CD1c-positive myeloid dendritic cell (primary cell): ENCODE measurements around the gene G2E3.
"Not testable (repeated sequence)": the region's sequence is repeated elsewhere in the genome, so short reads cannot be mapped to it uniquely, and the experiment has no call there.

ENCODE experiments used
- DNase-seq: peaks from one replicate; pipeline ENCODE4 v3.0.0-alpha.2; 2016; ENCODE audit errors: extremely low spot score

The G2E3 gene

DNA sequence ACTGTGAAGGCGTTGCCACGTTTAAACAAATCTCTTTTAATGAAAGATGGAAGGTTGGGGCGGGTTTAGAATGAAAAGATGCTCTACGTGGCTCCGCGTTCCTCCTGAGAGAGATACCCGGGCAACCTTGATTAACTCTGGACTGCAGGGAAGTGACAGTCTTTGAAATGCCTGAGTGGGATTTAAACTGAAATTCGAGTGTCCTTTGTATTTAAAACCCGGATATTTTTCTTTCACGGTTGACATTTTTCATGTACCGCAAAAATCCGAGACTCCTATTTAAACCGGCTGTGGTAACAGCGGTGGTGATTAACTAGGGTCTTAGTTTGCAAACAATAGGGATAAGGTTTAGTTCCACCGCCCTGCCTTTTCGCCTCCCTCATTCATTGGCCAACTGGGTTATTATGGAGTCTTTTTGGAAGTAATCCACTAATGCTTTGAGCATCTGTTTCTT lies 707 bp downstream of the G2E3 start:
- DNase-seq, result peak; percentile 24

DNA sequence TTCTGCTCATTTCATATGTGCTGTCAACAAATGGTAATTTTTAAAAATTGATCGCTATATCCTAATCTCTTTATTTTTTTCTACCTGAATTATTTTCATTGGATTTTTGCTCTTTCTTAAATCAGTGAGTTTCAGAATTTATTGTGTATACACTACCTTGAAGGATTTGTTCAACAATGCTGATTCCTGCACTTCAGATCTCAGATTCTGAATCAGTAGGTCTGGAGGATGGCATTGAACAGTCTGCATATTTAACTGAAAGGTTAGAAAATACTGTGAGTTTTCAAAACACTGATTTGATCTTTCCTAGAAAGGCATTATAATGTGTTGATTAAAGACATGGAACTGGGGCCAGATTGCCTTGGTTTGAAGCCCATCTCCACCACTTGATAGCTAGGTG lies 1.6 kb downstream of the G2E3 start:
- no peak for DNase-seq

DNA sequence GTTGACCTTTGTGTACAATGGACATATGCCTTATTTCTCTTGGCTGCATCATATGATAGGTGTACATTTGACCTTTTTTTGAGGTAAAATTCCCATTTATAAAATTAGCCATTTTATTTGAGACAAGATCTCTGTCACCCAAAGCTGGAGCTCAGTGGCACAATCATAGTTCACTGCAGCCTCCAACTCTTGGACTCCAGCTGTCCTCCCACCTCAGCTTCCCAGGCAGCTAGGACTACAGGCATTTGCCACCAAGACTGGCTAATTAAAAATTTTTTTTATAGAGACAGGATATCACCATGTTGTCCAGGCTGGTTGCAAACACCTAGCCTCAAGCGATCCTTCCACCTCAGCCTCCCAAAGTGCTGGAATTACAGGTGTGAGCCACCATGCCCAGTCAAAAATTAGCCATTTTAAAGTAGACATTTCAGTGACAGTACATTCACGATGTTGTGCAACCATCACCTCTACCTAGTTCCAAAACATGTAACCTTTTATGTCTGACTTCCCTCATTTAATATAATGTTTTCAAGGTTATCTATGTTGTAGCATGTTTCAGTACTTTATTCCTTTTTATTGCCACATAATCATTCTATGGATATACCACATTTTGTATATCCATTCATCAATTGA lies 5.4 kb downstream of the G2E3 start:
- no peak for DNase-seq

DNA sequence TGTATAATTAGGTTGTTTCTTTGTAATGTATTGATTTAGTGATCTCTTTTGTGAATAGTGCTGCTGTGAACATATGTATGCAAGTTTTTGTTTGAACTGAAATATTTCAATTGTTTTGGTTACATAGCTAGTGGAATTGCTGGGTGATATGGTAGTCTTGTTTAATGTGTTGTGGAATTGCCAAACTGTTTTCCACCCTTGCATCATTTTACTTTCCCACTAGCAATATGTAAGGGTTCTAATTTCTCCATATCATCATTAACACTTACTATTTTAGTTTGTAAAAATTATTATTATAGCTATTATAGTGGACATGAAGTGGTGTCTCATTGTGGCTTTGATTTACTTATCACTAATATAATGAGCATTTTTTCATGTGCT lies 5.9 kb downstream of the G2E3 start:
- DNase-seq, result no peak

DNA sequence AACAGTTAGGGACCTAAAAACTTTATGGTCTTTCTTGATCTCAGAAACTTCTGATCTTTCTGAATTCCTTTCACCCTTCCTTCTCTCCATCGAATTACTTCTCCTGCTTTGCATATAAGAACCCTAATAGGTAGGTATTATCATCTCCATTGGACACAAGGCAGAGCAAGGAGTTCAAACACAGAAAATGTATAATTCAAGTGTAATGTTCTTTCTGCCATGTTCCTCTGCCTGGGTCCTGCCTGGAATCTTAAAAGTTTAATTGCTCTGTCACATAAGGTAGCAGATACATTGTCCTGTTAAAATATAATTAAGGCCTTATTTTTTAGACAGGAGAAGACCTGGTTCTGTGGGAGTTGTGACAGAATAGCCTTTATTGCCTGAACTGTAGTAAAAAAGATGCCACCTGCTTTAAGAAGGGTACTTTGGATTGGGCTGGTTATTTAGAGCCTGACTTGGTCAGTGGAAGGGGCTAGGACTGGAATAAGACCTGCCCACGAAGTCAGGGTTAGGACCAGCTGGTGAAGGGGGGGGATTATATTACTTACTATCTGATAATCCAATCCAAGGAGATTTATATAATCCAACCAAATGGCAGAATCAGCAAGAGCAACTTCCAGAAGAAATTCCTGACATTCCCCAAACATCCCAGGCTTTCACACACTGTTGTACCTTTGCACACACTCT lies 10.4 kb downstream of the G2E3 start:
- no peak for DNase-seq

DNA sequence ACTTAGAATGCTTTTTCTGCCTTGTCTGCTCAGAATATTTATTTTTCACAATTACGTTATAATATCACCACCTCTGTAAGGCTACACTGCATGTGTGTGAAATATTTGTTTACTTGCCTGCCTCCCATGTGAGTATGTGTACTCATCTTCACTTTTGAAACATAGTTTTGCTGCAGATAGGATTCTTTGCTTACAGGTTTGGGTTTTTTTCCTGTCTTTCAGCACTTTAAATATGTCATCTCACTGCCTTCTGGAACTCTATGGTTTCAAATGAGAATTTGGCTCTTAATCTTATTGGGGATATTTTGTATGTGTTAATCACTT lies 10.9 kb downstream of the G2E3 start:
- DNase-seq, result no peak

DNA sequence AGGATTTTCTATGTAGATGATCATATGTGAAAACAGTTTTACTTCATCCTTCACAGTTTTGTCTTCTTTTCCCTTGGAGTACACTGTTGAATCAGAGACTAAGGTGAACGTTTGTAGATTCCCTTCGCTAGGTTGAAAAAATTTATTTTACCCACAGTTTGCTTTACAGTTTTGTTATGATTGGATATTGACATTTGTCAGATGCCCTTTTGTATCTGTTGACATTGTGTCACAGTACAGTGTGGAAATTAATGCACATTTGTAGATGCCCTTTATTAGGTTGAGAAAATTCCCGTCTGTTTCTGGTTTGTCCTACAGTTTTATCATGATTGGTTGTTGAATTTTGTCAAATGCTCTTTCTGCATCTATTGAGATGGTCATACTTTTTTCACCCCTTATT lies 13.3 kb downstream of the G2E3 start:
- no peak for DNase-seq

DNA sequence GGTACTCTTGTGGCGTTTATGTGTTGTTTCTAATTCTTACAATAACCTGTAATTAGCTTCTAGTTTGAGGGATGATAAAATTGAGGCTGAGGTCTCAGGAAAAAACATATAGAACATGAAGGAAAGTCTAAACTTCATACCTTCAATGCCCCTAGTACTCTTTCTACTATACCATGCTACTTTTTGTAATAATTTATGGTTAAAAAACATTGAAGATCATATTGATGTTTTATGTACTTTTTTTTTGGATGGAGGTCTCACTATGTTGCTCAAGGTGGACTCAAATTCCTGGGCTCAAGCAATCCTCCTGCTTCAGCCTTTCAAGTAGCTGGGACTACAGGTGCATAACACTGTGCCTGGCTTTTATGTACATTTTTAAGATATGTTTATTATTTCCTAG lies 13.8 kb downstream of the G2E3 start:
- DNase-seq, result no peak

DNA sequence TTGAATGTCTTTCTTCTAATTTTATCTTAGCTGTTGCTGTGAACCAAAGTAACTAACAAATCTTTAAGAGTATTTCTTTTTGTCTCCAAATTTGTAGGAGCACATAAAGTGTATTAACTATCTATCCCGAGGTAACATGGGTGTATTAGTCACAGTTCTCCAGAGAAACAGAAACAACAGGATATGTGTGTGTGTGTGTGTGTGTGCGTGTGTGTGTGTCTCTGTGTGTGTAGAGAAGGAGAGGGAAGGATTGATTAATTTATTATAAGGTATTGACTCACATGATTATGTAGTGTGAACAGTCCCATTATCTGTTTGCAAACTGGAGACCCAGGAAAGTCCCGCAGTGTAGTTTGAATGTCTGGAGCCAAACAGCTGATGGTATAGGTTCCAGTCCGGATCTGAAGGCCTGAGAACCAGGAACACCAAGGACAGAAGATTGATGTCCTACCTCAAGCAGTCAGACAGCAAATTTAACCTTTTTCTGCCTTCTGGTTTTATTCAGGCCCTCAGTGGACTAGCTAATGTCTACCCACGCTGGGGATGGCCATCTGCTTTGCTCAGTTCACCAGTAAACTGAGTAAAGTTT lies 14.4 kb downstream of the G2E3 start:
- no peak for DNase-seq

DNA sequence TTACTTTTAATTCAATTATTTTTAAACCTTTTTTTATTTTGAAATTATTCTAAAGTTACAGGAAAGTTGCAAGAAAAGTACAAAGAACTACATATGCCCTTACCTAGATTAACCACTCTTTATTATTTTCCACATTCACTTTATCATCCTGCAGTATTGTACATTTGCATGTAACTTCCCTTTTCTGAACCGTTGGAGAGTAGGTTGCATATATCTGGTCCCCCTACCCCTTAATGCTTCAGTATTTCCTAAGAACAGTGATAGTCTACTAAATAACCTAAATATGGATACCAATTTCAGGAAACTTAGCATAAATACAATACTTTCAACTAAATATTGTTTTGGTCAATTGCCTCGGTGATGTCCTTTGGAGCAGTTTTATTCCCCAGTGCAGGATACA lies 15.0 kb downstream of the G2E3 start:
- DNase-seq, result no peak

DNA sequence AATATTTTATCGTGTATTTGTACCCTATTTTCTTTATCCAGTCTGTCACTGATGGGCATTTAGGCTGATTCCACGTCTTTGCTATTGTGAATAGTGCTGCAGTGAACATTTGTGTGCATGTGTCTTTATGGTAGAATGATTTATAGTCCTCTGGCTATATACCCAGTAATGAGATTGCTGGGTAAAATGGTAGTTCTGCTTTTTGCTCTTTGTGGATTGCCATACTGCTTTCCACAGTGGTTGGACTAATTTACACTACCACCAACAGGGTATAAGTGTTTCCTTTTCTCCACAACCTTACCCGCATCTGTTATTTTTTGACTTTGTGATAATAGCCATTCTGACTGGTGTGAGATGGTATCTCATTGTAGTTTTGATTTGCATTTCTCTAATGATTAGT lies 15.8 kb downstream of the G2E3 start:
- not testable (repeated sequence) for DNase-seq

DNA sequence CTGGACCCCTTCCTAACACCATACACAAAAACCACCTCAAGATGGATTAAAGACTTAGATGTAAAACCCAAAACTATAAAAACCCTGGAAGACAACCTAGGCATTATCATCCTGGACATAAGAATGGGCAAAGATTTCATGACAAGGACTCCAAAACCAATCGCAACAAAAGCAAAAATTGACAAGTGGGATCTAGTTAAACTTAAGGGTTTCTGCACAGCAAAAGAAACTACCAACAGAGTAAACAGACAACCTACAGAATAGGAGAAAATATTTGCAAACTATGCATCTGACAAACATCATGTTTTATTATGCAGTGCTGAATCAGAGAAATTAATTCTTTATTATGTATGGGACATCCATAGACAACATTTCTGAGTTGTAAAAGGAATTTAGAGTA lies 17.4 kb downstream of the G2E3 start:
- not testable (repeated sequence) for DNase-seq

DNA sequence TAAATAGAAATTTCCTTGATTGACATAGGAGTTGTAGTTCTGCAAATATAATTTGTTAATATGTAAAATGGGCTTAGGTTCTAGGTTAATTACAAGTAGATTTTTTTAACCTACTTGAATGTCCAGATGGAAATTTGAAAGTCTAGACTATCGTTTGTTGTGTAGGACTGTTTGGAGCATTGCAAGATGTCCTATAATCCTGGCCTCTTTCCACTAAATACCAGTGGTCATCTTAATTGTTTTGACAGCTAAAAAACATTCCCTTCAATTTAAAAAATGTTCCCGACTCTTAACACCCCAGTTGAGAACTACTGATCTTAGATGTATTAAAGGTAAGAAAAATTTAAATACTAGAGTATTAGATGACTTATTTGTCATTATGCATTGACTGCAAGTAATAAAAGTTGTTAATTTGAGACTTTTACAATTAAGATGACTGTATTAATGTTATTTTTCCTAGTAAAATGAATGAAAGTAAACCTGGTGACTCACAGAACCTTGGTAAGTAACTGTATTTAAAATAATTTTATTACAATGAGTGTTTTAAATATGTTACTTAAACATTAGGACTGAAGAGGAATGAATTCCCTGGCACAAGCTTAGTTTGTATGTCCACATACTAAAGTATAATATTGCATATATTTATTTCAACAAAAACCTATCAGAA lies 21.8 kb downstream of the G2E3 start:
- DNase-seq, result no peak

DNA sequence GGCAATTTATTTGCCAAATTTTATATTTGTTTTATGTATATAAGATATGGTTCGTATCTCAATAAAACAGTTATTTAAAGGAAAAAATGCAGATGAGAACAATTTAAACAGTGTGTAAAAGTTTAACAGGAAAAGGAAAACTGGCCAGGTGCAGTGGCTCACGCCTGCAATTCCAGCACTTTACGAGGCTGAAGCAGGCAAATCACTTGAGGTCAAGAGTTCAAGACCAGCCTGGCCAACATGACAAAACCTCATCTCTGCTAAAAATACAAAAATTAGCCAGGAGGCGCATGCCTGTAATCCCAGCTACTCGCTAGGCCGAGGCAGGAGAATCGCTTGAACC lies 22.3 kb downstream of the G2E3 start:
- DNase-seq, result no peak

DNA sequence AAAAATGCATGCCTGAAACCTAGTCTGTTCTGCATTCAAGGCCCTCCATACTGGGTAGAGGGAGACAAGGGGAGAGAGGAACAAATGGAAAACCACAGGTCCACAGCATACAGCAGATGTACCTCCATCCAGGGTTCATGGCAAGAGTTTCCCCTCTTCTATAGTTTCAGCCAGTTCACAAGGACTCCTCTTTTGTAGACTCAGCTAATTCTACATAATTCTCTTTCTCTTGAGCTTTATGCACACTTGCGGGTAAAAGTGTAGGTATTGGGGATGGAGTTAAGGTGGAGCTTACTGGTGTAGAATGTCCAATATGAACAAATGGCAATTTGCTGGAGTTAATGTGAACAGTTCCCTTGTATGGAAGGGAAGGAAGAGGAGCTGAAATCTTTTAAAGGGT lies 23.4 kb downstream of the G2E3 start:
- no peak for DNase-seq

DNA sequence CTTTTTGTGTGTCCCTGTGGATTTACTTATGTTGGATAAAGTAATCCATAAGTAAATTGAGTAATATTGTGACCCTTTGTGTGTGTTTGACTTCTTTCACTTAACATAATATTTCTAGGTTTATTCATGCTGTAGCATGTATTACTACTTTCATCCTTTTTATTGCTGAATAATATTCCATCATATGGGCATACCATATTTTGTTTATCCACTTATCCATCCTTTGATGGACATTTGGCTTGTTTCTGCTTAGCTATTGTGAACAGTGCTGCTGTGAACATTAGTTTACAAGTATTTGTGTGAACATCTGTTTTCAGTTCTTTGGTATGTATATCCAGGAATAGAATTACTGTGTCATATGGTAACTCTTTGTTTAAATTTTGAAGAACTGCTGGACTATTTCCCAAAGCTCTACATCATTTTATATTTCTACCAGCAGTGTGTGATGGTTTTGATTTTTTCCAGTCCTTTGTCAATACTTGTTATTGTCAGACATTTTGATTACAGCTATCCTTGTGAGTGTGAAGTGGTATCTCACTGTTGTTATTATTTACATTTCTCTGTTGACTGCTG lies 25.2 kb downstream of the G2E3 start:
- no peak for DNase-seq

DNA sequence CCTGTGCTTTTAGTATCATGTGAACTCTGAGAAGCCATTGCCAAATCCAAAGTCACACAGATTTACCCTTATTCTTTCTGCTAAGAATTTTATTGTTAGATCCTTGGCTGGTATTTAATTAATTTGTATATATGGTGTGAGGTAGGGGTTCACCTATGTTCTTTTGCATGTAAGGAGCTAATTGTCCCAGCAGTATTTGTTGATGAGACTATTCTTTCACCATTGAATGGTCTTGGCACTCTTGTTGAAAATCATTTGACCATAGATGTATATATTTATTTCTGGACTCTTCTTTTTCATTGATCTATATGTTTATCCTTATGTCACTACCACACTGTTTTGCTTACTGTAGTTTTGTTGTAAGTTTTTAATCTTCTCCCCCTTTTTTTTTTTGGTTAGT lies 26.2 kb downstream of the G2E3 start:
- DNase-seq, result no peak

DNA sequence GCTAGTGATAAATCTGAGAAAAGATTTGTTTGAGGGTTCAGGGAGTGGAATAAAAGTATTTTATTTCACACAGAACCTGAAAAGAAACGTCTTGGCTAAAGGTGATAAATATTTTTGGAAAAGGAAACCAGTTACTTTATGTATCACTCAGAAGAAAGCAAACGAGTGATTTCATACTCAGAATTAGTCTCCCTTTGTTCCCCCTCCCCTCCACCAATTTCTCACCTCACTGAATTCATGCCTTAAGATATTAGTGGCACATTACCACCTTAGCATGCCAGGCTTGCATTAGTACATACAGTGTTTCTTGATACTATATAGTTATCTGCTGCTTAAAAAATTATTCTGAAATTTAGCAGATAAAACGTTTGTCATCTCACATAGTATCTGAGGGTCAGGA lies 28.2 kb downstream of the G2E3 start:
- no peak for DNase-seq

DNA sequence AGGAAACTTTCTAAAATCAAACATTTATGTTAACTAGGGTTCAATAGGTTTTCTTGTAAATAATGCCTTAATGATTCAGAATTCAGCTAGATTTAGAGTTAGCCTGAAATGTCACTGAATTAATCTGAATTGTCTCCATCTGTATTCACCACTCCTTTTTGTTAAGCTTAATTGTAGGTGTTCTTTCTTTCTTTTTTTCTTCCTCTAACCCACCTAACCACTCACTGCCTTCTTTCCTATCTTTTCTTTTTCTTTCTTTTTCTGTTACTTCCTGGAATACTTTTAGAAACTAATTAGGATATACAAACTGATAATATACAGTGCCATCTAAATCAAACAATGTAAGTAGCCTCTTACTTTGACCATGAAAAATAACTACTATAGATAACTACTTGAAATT lies 29.9 kb downstream of the G2E3 start:
- DNase-seq, result no peak

DNA sequence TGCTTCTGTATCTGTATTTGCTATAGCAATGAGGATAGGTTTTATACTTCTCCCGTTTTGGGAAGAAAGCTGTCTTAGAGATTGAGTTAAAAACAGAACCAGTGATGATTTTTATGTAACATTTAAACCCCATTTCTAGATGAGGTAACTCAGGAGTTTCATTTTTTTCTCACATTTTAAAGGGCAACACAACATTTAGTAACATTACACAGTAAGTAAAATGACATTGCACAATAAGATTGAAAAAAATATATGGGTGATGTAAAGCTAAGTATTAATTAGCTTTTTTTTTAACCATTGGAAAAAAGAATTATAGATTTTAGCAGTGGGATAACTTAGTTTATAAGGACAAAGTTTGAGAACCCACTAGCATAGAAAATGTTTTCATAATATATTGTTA lies 38.0 kb downstream of the G2E3 start:
- no peak for DNase-seq

DNA sequence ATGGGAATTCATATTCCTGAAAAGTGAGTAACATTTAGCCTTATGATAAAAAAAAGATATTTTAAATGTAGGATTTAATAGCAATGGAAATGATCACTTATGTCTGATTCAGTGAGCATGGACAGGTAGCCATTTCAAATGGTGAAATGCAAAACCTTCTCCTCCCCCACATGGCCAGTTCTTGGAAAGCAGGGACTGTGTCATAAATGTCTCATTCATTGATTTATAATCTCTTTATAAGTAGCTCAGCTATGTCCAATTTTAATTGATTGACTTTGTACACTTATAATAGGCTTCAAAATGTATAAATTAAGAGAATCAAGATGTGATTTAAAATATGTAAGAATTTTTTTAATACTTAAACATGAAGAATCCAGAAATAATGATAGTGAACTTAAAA lies 38.5 kb downstream of the G2E3 start:
- no peak for DNase-seq

DNA sequence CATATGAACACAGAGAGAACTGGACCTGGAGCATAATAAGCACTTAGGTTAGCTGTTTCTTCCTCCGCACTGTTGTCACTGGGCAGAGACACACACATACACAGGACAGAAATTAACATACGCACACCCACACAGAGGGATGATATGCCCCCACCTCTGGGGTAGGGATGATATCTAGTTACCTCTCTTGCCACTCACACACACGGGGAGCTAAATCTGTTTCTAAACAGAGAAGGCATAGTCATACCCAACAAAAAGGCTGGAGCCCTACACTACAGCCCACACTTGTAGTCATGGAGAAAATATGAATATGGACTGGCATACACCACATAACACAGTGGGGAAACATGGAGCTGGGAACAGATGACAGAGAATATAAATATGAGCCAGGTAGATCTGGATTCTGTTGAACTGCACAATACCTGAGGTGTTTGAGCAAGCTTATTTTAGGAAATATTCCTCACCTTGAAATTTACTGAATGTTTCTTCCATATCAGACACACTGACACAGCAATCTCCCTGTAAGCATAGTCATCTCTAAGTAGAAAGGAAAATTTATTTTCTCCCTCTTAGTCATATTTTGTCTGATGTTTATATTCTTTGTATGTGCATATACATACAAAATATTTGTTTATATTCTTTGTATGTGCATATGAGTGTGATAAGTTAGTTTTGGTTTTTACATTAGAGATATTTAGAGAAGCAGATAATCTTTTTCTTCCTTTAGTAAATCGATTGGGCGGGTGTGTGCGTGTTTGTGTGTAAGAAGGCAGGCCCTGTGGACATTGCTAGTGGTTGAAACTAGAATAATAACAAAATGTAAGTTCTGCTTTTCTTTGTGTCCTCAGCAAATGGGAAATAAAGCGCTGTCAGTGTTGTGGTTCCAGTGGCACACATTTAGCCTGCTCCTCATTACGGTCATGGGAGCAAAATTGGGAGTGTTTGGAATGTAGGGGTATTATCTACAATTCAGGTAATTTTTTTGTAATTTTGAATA lies 42.3 kb downstream of the G2E3 start:
- no peak for DNase-seq
